HepG2 (cell line): ENCODE data around the gene COQ8A. TPM values are rescaled to one million over a fixed set of nuclear protein-coding genes. Genes with fewer than 3 reads are reported as not detected.

Experiments used
- AGO2 ChIP-seq: fragments of 200-400 bp; formaldehyde crosslinking; optimal IDR thresholded peaks from 2 replicates; pipeline ENCODE3; 2017; ENCODE audit warnings: mild to moderate bottlenecking, low read depth, low read length, moderate library complexity
- CREM ChIP-seq, 2 experiments: sonication (generic) in 1 of 2; formaldehyde crosslinking in 1 of 2; IDR thresholded peaks; 2 replicates each; pipeline versions ENCODE4 v1.4.0 to v1.6.1; 2016 to 2020; ENCODE audit warnings: antibody characterized with exemption in 1 of 2, mild to moderate bottlenecking in 1 of 2, missing genetic modification reagents in 1 of 2
- FOXA1 ChIP-seq, 2 experiments: fragments of 450-650 bp in 1 of 2; sonication (generic) in 1 of 2; formaldehyde crosslinking in 1 of 2; IDR thresholded peaks; 2 replicates each; pipeline versions ENCODE4 v1.4.0 to v1.6.1; 2016 to 2020; ENCODE audit warnings: missing genetic modification reagents in 1 of 2
- FOXK1 ChIP-seq: sonication (generic); formaldehyde crosslinking; IDR thresholded peaks from 2 replicates; pipeline ENCODE4 v1.4.0; 2020; ENCODE audit warnings: low read depth, missing genetic modification reagents, borderline replicate concordance
- GPBP1L1 ChIP-seq: sonication (generic); formaldehyde crosslinking; IDR thresholded peaks from 2 replicates; pipeline ENCODE4 v1.5.0; 2020; ENCODE audit warnings: mild to moderate bottlenecking, missing genetic modification reagents
- JUNB ChIP-seq: sonication (generic); formaldehyde crosslinking; IDR thresholded peaks from 2 replicates; pipeline ENCODE4 v1.8.0; 2022; ENCODE audit warnings: missing genetic modification reagents, mild to moderate bottlenecking, borderline replicate concordance
- KDM2A ChIP-seq: sonication (generic); formaldehyde crosslinking; IDR thresholded peaks from 2 replicates; pipeline ENCODE4 v1.4.0; 2020; ENCODE audit warnings: low read depth, missing genetic modification reagents, borderline replicate concordance
- PBX2 ChIP-seq: IDR thresholded peaks from 2 replicates; pipeline ENCODE4 v1.6.1; 2016; ENCODE audit warnings: control low read depth
- SUZ12 ChIP-seq: fragments of 150-350 bp; IDR thresholded peaks from 2 replicates; pipeline ENCODE4 v1.6.1; 2014; ENCODE audit warnings: low read depth, low read length
- TOE1 ChIP-seq: sonication (generic); formaldehyde crosslinking; IDR thresholded peaks from 2 replicates; pipeline ENCODE4 v1.4.0; 2020; ENCODE audit warnings: mild to moderate bottlenecking, missing genetic modification reagents
- ZBTB20 ChIP-seq: sonication (generic); formaldehyde crosslinking; IDR thresholded peaks from 2 replicates; pipeline ENCODE4 v1.8.1; 2023; ENCODE audit warnings: missing genetic modification reagents, low read depth, mild to moderate bottlenecking, borderline replicate concordance
- ZBTB21 ChIP-seq: sonication (generic); formaldehyde crosslinking; IDR thresholded peaks from 2 replicates; pipeline ENCODE4 v1.4.0; 2020; ENCODE audit warnings: missing genetic modification reagents
- ZBTB4 ChIP-seq: sonication (generic); formaldehyde crosslinking; IDR thresholded peaks from 2 replicates; pipeline ENCODE4 v1.4.0; 2020; ENCODE audit warnings: missing genetic modification reagents, mild to moderate bottlenecking, borderline replicate concordance
- ZFYVE20 ChIP-seq: sonication (generic); formaldehyde crosslinking; IDR thresholded peaks from 2 replicates; pipeline ENCODE4 v1.8.0; 2023; ENCODE audit warnings: low read depth, mild to moderate bottlenecking, moderate library complexity, missing genetic modification reagents, borderline replicate concordance
- ZNF296 ChIP-seq: sonication (generic); formaldehyde crosslinking; conservative IDR thresholded peaks from 2 replicates; pipeline ENCODE4 v1.5.0; 2020; ENCODE audit warnings: mild to moderate bottlenecking, missing genetic modification reagents
- ZNF546 ChIP-seq: sonication (generic); formaldehyde crosslinking; conservative IDR thresholded peaks from 2 replicates; pipeline ENCODE4 v1.8.1; 2023; ENCODE audit warnings: mild to moderate bottlenecking, missing genetic modification reagents
- ZNF775 ChIP-seq: sonication (generic); formaldehyde crosslinking; IDR thresholded peaks from 2 replicates; pipeline ENCODE4 v1.4.0; 2020; ENCODE audit warnings: missing genetic modification reagents, mild to moderate bottlenecking, moderate library complexity, borderline replicate concordance
- ZNF816 ChIP-seq: sonication (generic); formaldehyde crosslinking; IDR thresholded peaks from 2 replicates; pipeline ENCODE4 v1.8.0; 2022; ENCODE audit warnings: missing genetic modification reagents, mild to moderate bottlenecking, borderline replicate concordance
- ZNF83 ChIP-seq: sonication (generic); formaldehyde crosslinking; IDR thresholded peaks from 2 replicates; pipeline ENCODE4 v1.4.0; 2020; ENCODE audit warnings: missing genetic modification reagents, mild to moderate bottlenecking, borderline replicate concordance
- polyA plus RNA-seq, 8 experiments: library from polyadenylated mRNA; depleted of rRNA in 3 of 8; stranded (reverse) in 7 of 8; unstranded in 1 of 8; fragments of >200 nt; fragmentation: Illumina TruSeq in 4 of 8; extraction: Trizol in 4 of 8; gene quantifications; 2 replicates each; pipeline versions ENCODE4 v1.2.1 to v1.2.3, GENCODE V29; 2011 to 2016; ENCODE audit warnings: low read depth in 4 of 8, missing spikeins in 1 of 8, mixed read lengths in 1 of 8; ENCODE audit not compliant: insufficient read depth in 1 of 8
- total RNA-seq, 5 experiments: library from RNA; depleted of rRNA; stranded (reverse); fragments of >200 nt; fragmentation: Illumina TruSeq; extraction: Trizol; gene quantifications; 2 replicates each; pipeline ENCODE4 v1.2.3, GENCODE V29; 2016; ENCODE audit warnings: low read depth in 1 of 5

COQ8A gene
- total and polyA plus RNA-seq, 2 of the 13 experiments (the other 11 are each of a cell fraction or from before 2014, with no cell fraction given): 60.4 to 88.7 TPM

- TF ChIP-seq PBX2 (CRISPR knock-in tag): no peak
- no peak for TF ChIP-seq GPBP1L1
- 0 out of 2 replicates have a peak, but pooled peaks have one; percentile 40 for TF ChIP-seq ZNF296 (CRISPR knock-in tag)
- TF ChIP-seq KDM2A (CRISPR knock-in tag): no peak; the same call in 1 of the 2 replicates
- peak; percentile 97 for TF ChIP-seq FOXK1
- TF ChIP-seq AGO2: no peak
- 0 out of 2 replicates have a peak, but pooled peaks have one; percentile 6 for TF ChIP-seq ZNF816 (CRISPR knock-in tag)
- no peak for TF ChIP-seq ZNF83 (CRISPR knock-in tag)
- no peak for TF ChIP-seq SUZ12
- no peak for TF ChIP-seq ZBTB21
- no peak for TF ChIP-seq ZFYVE20 (CRISPR knock-in tag)
- no peak for TF ChIP-seq CREM (IDR thresholded peaks at IDR 0.05)
- no peak for TF ChIP-seq CREM (CRISPR knock-in tag; IDR thresholded peaks at IDR 0.05)
- 0 out of 2 replicates have a peak, but pooled peaks have one; percentile 19 for TF ChIP-seq ZBTB20 (CRISPR knock-in tag)
- TF ChIP-seq ZBTB4 (CRISPR knock-in tag): no peak
- TF ChIP-seq TOE1 (CRISPR knock-in tag): no peak
- no peak for TF ChIP-seq ZNF775
- no peak for TF ChIP-seq FOXA1 (IDR thresholded peaks at IDR 0.05)
- TF ChIP-seq FOXA1 (CRISPR knock-in tag; IDR thresholded peaks at IDR 0.05): peak; percentile 90
- no peak for TF ChIP-seq ZNF546 (CRISPR knock-in tag)
- no peak for TF ChIP-seq JUNB (CRISPR knock-in tag)
Observed at GRCh38 chr1:226945106-226945857, 5.2 kb downstream of the COQ8A start (continued).
